Measurements from ENCODE around the gene OR56B4. TPM values are rescaled to one million over a fixed set of nuclear protein-coding genes. Genes with fewer than 3 reads are reported as not detected.
"Not testable (repeated sequence)": the region's sequence is repeated elsewhere in the genome, so short reads cannot be mapped to it uniquely, and the experiment has no call there.

The OR56B4 gene
- not detected in 2 replicates for polyA plus RNA-seq (2014; cell fraction: cytosol; rRNA removed)
- polyA plus RNA-seq (2014; cell fraction: nucleus; rRNA removed) = not detected in 2 replicates

GRCh38 chr11:6107384-6107783, at the start of gene OR56B4:
Gene OR56B4 (plus strand): TSS chr11:6107684. CDS start chr11:6107779, 95 bp downstream.
- not testable (repeated sequence) for DNase-seq (ENCODE audit: low spot score)

- no peak for DNase-seq (ENCODE audit: low spot score)
Observed at GRCh38 chr11:6061475-6061874, 46.0 kb upstream of the OR56B4 start.

- DNase-seq (ENCODE audit: low spot score) = no peak
Observed at GRCh38 chr11:6062691-6063358, 44.7 kb upstream of the OR56B4 start.

GRCh38 chr11:6067502-6067901, 40.0 kb upstream of the OR56B4 start:
- DNase-seq (ENCODE audit: low spot score) = no peak

GRCh38 chr11:6076443-6076842, 31.0 kb upstream of the OR56B4 start:
- DNase-seq (ENCODE audit: low spot score) = not testable (repeated sequence)

GRCh38 chr11:6077723-6078122, 29.8 kb upstream of the OR56B4 start:
- no peak for DNase-seq (ENCODE audit: low spot score)

- DNase-seq (ENCODE audit: low spot score) = no peak
Observed at GRCh38 chr11:6079463-6079862, 28.0 kb upstream of the OR56B4 start.

GRCh38 chr11:6083129-6083528, 24.4 kb upstream of the OR56B4 start:
- no peak for DNase-seq (ENCODE audit: low spot score)

- DNase-seq (ENCODE audit: low spot score) = no peak
Observed at GRCh38 chr11:6084587-6084986, 22.9 kb upstream of the OR56B4 start.

- DNase-seq (ENCODE audit: low spot score) = no peak
Observed at GRCh38 chr11:6094186-6094585, 13.3 kb upstream of the OR56B4 start.

- DNase-seq (ENCODE audit: low spot score) = no peak
Observed at GRCh38 chr11:6095798-6096197, 11.7 kb upstream of the OR56B4 start.

- DNase-seq (ENCODE audit: low spot score) = no peak
Observed at GRCh38 chr11:6096417-6096816, 11.1 kb upstream of the OR56B4 start.

- DNase-seq (ENCODE audit: low spot score) = no peak
Observed at GRCh38 chr11:6099577-6099976, 7.9 kb upstream of the OR56B4 start.

- DNase-seq (ENCODE audit: low spot score) = no peak
Observed at GRCh38 chr11:6110011-6110410, 2.5 kb downstream of the OR56B4 start.

GRCh38 chr11:6111673-6112072, 4.2 kb downstream of the OR56B4 start:
- no peak for DNase-seq (ENCODE audit: low spot score)

GRCh38 chr11:6116638-6117037, 9.2 kb downstream of the OR56B4 start:
- DNase-seq (ENCODE audit: low spot score) = no peak

- no peak for DNase-seq (ENCODE audit: low spot score)
Observed at GRCh38 chr11:6124245-6124644, 16.8 kb downstream of the OR56B4 start.

GRCh38 chr11:6127881-6128280, 20.4 kb downstream of the OR56B4 start:
- DNase-seq (ENCODE audit: low spot score) = no peak

GRCh38 chr11:6129011-6129410, 21.5 kb downstream of the OR56B4 start:
- DNase-seq (ENCODE audit: low spot score) = no peak

GRCh38 chr11:6129635-6130034, 22.2 kb downstream of the OR56B4 start:
- no peak for DNase-seq (ENCODE audit: low spot score)

GRCh38 chr11:6132431-6132830, 24.9 kb downstream of the OR56B4 start:
- DNase-seq (ENCODE audit: low spot score) = no peak

- not testable (repeated sequence) for DNase-seq (ENCODE audit: low spot score)
Observed at GRCh38 chr11:6135936-6136335, 28.5 kb downstream of the OR56B4 start.

- DNase-seq (ENCODE audit: low spot score) = no peak
Observed at GRCh38 chr11:6142936-6143335, 35.5 kb downstream of the OR56B4 start.

- DNase-seq (ENCODE audit: low spot score) = peak; percentile 14
Observed at GRCh38 chr11:6143737-6144136, 36.3 kb downstream of the OR56B4 start.
